ENCODE data around the gene MBD5.

MBD5 gene

DNA sequence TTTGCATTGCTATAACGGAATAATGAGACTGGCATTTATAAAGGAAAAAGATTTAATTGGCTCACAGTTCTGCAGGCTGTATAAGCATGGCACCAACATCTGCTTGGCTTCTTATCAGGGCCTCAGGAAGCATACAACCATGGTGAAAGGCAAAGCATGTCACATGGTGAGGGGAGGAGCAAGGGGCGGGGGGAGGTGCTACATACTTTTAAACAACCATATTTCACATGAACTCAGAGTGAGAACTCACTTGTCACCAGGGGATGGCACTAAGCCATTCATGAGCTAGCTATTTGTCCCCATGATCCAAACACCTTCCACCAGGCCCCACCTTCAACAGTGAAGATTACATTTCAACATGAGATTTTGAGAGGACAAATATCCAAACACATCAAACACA lies 188.7 kb downstream of the MBD5 start:
- TF ChIP-seq, protein P1, sequence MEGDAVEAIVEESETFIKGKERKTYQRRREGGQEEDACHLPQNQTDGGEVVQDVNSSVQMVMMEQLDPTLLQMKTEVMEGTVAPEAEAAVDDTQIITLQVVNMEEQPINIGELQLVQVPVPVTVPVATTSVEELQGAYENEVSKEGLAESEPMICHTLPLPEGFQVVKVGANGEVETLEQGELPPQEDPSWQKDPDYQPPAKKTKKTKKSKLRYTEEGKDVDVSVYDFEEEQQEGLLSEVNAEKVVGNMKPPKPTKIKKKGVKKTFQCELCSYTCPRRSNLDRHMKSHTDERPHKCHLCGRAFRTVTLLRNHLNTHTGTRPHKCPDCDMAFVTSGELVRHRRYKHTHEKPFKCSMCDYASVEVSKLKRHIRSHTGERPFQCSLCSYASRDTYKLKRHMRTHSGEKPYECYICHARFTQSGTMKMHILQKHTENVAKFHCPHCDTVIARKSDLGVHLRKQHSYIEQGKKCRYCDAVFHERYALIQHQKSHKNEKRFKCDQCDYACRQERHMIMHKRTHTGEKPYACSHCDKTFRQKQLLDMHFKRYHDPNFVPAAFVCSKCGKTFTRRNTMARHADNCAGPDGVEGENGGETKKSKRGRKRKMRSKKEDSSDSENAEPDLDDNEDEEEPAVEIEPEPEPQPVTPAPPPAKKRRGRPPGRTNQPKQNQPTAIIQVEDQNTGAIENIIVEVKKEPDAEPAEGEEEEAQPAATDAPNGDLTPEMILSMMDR (conservative IDR thresholded peaks at IDR 0.05; ENCODE audit: low read depth): no peak
- CTCF ChIA-PET: interaction anchor here (0.5 kb wide), 1 partner anchor 299 kb away, joined by 3 read pairs; no protein-coding TSS in a partner anchor
- POLR2A ChIA-PET (ENCODE audit: low non-redundant PET): no interaction called here
- no peak for DNase-seq (ENCODE audit: low spot score)
- no peak overlapping the region for H3K27ac ChIP-seq

DNA sequence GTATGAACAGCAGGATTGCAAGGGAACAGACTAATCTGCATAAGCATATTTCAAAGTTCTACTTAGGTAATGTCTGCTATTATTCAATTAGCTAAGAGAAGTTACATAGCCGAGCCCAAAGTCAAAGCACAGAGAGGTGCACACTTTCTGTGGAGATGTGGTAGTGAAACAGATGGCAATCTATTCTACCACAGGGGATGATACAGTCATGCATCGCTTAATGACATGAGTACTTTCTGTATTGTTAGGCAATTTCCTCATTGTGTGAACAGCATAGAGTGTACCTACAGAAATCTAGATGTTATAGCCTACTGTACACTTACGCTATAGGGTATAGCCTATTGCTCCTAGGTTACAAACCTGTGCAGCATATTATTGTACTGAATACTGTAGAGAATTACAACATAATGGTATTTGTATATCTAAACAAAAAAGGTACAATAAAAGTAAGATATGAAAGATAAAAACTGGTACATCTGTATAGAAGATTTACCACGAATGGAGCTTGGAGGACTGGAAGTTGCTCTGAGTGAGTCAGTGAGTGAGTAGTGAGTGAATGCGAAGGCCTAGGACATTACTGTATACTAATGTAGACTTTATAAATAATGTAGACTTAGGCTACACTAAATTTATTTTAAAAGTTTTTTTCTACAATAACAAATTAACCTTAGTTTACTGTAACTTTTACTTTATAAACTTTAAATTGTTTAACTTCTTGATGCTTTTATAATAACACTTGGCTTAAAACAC lies 197.6 kb downstream of the MBD5 start:
- TF ChIP-seq, protein P1 (conservative IDR thresholded peaks at IDR 0.05; ENCODE audit: low read depth): no peak
- no peak for DNase-seq (ENCODE audit: low spot score)
- CTCF ChIA-PET: no interaction called here
- no peak overlapping the region for H3K27ac ChIP-seq
- POLR2A ChIA-PET (ENCODE audit: low non-redundant PET): no interaction called here

- POLR2A ChIA-PET (ENCODE audit: low non-redundant PET): no interaction called here
- DNase-seq (ENCODE audit: low spot score): no peak
- CTCF ChIA-PET: no interaction called here
- TF ChIP-seq, protein P1 (conservative IDR thresholded peaks at IDR 0.05; ENCODE audit: low read depth): no peak
- H3K27ac ChIP-seq: no peak overlapping the region
Observed at GRCh38 chr2:148221166-148221565, 200.3 kb downstream of the MBD5 start.

DNA sequence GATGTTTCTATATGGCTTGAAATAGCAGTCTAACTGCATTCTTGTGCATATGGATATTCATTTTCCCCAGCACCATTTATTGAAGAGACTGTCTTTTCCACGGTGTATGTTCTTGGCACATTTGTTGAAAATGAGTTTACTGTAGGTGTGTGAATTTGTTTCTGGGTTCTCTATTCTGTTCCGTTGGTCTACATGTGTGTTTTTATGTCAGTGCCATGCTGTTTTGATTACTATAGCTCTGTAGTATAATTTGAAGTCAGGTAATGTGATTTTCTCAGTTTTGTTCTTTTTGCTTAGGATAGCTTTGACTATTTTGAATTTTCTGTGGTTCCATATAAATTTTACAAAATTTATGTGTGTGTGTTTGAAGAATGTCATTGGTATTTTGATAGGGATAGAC lies 201.0 kb downstream of the MBD5 start:
- no peak for DNase-seq (ENCODE audit: low spot score)
- POLR2A ChIA-PET (ENCODE audit: low non-redundant PET): no interaction called here
- TF ChIP-seq, protein P1 (conservative IDR thresholded peaks at IDR 0.05; ENCODE audit: low read depth): no peak
- CTCF ChIA-PET: interaction anchor here (1.1 kb wide), 1 partner anchor 1505 kb away, joined by 4 read pairs; no protein-coding TSS in a partner anchor
- H3K27ac ChIP-seq: no peak overlapping the region

GRCh38 chr2:148231858-148232257 lies 211.0 kb downstream of the MBD5 start:
- H3K27ac ChIP-seq: no peak overlapping the region
- DNase-seq (ENCODE audit: low spot score): no peak
- CTCF ChIA-PET: no interaction called here
- TF ChIP-seq, protein P1 (conservative IDR thresholded peaks at IDR 0.05; ENCODE audit: low read depth): no peak
- POLR2A ChIA-PET (ENCODE audit: low non-redundant PET): no interaction called here

GRCh38 chr2:148234143-148234542 lies 213.3 kb downstream of the MBD5 start:
- POLR2A ChIA-PET (ENCODE audit: low non-redundant PET): no interaction called here
- DNase-seq (ENCODE audit: low spot score): no peak
- TF ChIP-seq, protein P1 (conservative IDR thresholded peaks at IDR 0.05; ENCODE audit: low read depth): no peak
- CTCF ChIA-PET: no interaction called here
- no peak overlapping the region for H3K27ac ChIP-seq
